ENCODE data around the gene CPED1.
"Not testable (repeated sequence)": the region's sequence is repeated elsewhere in the genome, so short reads cannot be mapped to it uniquely, and the experiment has no call there.

CPED1 gene

GRCh38 chr7:121016966-121017365, 28.5 kb downstream of the CPED1 start:
- no peak for DNase-seq

DNA sequence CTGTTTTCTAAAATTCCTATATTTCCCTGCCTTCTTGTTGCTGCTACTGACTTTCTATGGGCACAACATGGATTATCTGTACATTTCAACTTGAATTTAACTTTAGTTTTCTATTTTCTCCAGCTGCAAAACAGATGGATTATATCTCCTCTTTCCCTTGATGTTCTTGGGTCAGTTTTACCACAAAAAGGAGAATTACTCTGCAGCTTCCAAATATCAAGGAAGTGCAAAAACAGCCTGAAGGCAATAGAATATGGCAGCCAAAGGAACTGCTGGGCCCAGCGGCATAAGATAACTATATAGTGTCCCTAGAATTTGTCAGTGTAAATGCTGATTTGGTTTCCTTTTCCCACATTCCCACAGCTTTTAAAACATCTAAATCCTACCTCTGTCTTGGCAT, 29.1 kb downstream of the CPED1 start:
- DNase-seq: no peak

- no peak for DNase-seq
Observed at GRCh38 chr7:121019018-121019417, 30.5 kb downstream of the CPED1 start.

DNA sequence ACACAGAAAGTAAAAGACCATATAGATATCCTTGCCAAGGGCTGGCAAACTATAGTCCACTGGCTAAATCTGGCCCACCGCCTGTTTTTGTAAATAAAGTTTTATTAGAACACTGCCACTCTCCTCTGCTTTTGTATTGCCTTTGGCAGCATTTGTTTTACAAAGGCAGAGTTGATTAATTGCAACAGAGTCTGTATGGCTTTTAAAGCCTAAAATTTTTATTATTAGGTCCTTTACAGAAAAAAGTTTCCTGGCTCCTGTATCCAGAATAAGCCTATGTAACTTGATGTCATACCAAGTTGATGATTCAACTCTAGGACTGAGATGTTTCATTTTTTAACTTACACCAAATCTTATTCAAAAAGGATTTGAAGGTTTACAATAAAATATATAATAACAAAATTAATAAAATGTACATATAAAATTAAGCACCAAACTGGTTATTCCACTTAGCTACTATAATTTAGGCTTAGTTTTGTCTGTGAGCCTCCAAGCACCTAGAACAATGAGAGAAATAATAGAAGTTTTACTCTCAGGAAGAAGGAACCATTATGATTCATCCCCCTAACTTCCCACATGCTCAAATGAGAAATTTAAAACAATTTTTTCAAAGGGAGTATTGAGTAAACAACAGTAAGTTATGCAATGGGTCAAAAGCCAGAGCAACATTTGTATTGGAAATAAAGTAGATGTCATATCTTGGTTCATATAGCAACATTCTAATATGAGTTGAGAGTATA, 31.9 kb downstream of the CPED1 start:
- no peak for DNase-seq

DNA sequence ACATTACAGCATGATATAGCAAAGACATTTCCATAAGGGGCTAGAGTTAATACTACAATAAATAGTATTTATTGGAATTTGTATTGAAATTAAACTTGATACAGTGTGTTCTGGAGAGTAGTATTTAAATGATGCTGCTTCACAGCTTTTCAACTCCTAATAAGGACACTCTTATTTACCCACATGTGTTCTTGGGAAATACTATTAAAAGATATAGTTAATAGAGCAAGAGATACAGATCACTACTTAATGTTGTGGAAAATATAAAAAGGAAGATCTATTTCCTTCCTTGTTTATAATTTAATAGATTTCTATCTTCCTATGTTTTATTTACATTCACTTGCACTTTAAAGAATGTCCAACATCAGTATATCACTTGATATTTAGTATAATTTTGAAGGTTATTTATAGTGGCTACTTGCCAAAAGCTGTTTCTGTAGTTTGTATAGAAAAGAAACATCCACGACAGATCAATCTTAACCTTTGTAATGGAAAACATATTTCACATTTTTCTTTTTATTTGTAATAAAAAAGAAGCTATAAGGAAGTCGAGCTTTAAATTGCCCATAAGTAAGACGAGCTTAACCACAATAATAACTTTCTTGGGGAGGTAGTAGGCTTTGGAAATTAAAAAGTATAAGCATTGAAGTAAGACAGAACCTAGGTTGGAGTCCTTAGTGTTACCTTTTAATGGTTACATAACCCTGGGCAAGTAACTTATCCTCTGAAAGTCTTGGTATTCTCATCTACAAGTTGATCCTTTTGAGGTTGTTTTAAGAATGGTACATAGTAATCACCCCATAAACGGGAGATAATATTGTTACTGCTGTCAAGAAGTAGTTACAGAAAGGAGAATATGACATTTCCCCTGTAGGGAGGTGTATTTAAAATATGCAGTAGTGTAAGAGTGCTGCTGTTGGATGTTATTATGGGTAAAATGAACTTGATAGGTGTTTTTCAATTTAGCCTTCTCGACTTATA, 32.8 kb downstream of the CPED1 start:
- no peak for DNase-seq

GRCh38 chr7:121023194-121023593, 34.7 kb downstream of the CPED1 start:
- DNase-seq: no peak

GRCh38 chr7:121023683-121024511, 35.4 kb downstream of the CPED1 start:
- no peak for DNase-seq

GRCh38 chr7:121024611-121025010, 36.1 kb downstream of the CPED1 start:
- DNase-seq: no peak

- no peak for DNase-seq
Observed at GRCh38 chr7:121026159-121026558, 37.6 kb downstream of the CPED1 start.

- no peak for DNase-seq
Observed at GRCh38 chr7:121026577-121027111, 38.1 kb downstream of the CPED1 start.

- DNase-seq: no peak
Observed at GRCh38 chr7:121027761-121028669, 39.5 kb downstream of the CPED1 start.

GRCh38 chr7:121029302-121029701, 40.8 kb downstream of the CPED1 start:
- no peak for DNase-seq

- no peak for DNase-seq
Observed at GRCh38 chr7:121030308-121030707, 41.8 kb downstream of the CPED1 start.

GRCh38 chr7:121032645-121033460, 44.3 kb downstream of the CPED1 start:
- DNase-seq: no peak

GRCh38 chr7:121034929-121035328, 46.4 kb downstream of the CPED1 start:
- no peak for DNase-seq

GRCh38 chr7:121036776-121037175, 48.3 kb downstream of the CPED1 start:
- not testable (repeated sequence) for DNase-seq

GRCh38 chr7:121037329-121037728, 48.8 kb downstream of the CPED1 start:
- not testable (repeated sequence) for DNase-seq

- no peak for DNase-seq
Observed at GRCh38 chr7:121037957-121038716, 49.6 kb downstream of the CPED1 start.
